CMK (cell line): Measurements from ENCODE around the gene NPL.

ENCODE experiments used
- DNase-seq: peaks from one replicate; pipeline ENCODE4 v3.0.0-alpha.2; 2010; ENCODE audit warnings: low read depth

NPL gene

GRCh38 chr1:182867861-182868260 is 78.3 kb downstream of the NPL start:
- DNase-seq, result no peak

GRCh38 chr1:182869241-182869666 is 79.7 kb downstream of the NPL start:
- no peak for DNase-seq

GRCh38 chr1:182872881-182873280 is 83.3 kb downstream of the NPL start:
- DNase-seq, result no peak

GRCh38 chr1:182875889-182876288 is 86.3 kb downstream of the NPL start:
- no peak for DNase-seq

- DNase-seq, result no peak
Measured at GRCh38 chr1:182877331-182877730, 87.8 kb downstream of the NPL start.

GRCh38 chr1:182877842-182878241 is 88.3 kb downstream of the NPL start:
- no peak for DNase-seq
